Right atrium auricular region (tissue), 2 donors: ENCODE results near the gene AARSD1. TPM values are rescaled to one million over a fixed set of nuclear protein-coding genes. Genes with fewer than 3 reads are reported as not detected.

Experiments
- DNase-seq: peaks from one replicate; pipeline ENCODE4 v3.0.0-alpha.2; 2019; ENCODE audit warnings: low spot score
- H3K27ac ChIP-seq, 2 donors: fragments of 200-600 bp; sonication (generic); 1 replicate in 1 of 2; 2 replicates in 1 of 2; pipeline ENCODE4 v1.5.1; 2016 to 2019
- H3K27me3 ChIP-seq, 2 donors: fragments of 200-600 bp; sonication (generic); one replicate each; pipeline versions ENCODE4 v1.5.1 to v1.6.0; 2017 to 2019
- H3K36me3 ChIP-seq: fragments of 200-600 bp; sonication (generic); one replicate; pipeline ENCODE4 v1.5.1; 2016
- H3K4me1 ChIP-seq, 2 donors: fragments of 200-600 bp; sonication (generic); one replicate each; pipeline versions ENCODE4 v1.5.1 to v1.6.0; 2017 to 2019
- H3K4me3 ChIP-seq, 2 donors: fragments of 200-600 bp; sonication (generic); 1 replicate in 1 of 2; 2 replicates in 1 of 2; pipeline ENCODE4 v1.5.1; 2017 to 2019; ENCODE audit warnings: mild to moderate bottlenecking in 1 of 2, moderate library complexity in 1 of 2
- H3K9me3 ChIP-seq, 2 donors: fragments of 200-600 bp; sonication (generic); one replicate each; pipeline ENCODE4 v1.5.1; 2019
- CTCF ChIP-seq, 2 donors: fragments of 200-600 bp; sonication (generic); IDR thresholded peaks; one replicate each; pipeline ENCODE4 v1.5.1; 2019; ENCODE audit warnings: antibody characterized with exemption in 2 of 2
- total RNA-seq, 2 donors: library from RNA; depleted of rRNA; stranded (reverse); fragments of >200 nt; gene quantifications; one replicate each; pipeline ENCODE4 v1.1.0, GENCODE V29; 2016

Gene AARSD1
- total RNA-seq, 2 donors from 2014 or later = 17.8 to 24.6 TPM

GRCh38 chr17:42908872-42909700 lies 55.2 kb downstream of the AARSD1 start:
- no peaks in the 10 kb centered on the region for H3K36me3 ChIP-seq
- no peak for DNase-seq

GRCh38 chr17:42906772-42907446 lies 57.3 kb downstream of the AARSD1 start:
- no peak overlapping the region for H3K4me3 ChIP-seq
- no peak for DNase-seq
- no peaks in the 10 kb centered on the region for H3K27me3 ChIP-seq
- no peak overlapping the region for H3K27ac ChIP-seq
- no peaks in the 10 kb centered on the region for H3K4me1 ChIP-seq
- no peaks in the 10 kb centered on the region for H3K9me3 ChIP-seq
- TF ChIP-seq CTCF (IDR thresholded peaks at IDR 0.05) = no peak
- H3K36me3 ChIP-seq = no peaks in the 10 kb centered on the region

More at GRCh38 chr17:42908872-42909700, 55.2 kb downstream of the AARSD1 start:
- Histone ChIP-seq H3K4me1 (no peaks in the 10 kb centered on the region), H3K9me3 (no peaks in the 10 kb centered on the region), H3K27me3 (no peaks in the 10 kb centered on the region), H3K4me3 (no peak overlapping the region), H3K27ac (no peak overlapping the region)
- TF ChIP-seq CTCF (IDR thresholded peaks at IDR 0.05) = no peak

- no peaks in the 10 kb centered on the region for H3K4me1 ChIP-seq
- no peak overlapping the region for H3K4me3 ChIP-seq
- TF ChIP-seq CTCF (IDR thresholded peaks at IDR 0.05) = no peak
- H3K36me3 ChIP-seq = no peaks in the 10 kb centered on the region
- no peak overlapping the region for H3K27ac ChIP-seq
- H3K27me3 ChIP-seq = no peaks in the 10 kb centered on the region
- H3K9me3 ChIP-seq = no peaks in the 10 kb centered on the region
- no peak for DNase-seq
These were observed 60.2 kb downstream of the AARSD1 start for GRCh38 chr17:42904110-42904469.

GRCh38 chr17:42901535-42902229 lies 62.6 kb downstream of the AARSD1 start:
- Histone ChIP-seq H3K27ac (no peak overlapping the region), H3K27me3 (no peaks in the 10 kb centered on the region), H3K9me3 (no peaks in the 10 kb centered on the region), H3K4me1 (no peaks in the 10 kb centered on the region), H3K36me3 (no peaks in the 10 kb centered on the region), H3K4me3 (no peak overlapping the region)
- TF ChIP-seq CTCF (IDR thresholded peaks at IDR 0.05) = no peak
- no peak for DNase-seq

Other genes with a start within 250 kb of the AARSD1 start
- gene EZH1, start 219.4 kb downstream of the AARSD1 start, total RNA-seq = 10 to 100 TPM; 30.5 to 32.5 TPM
- gene RAMP2, start 203.2 kb downstream of the AARSD1 start, total RNA-seq = 10 to 100 TPM; 28.9 to 35.2 TPM
- 10 to 100 TPM; 37.9 to 39.8 TPM for gene VPS25, start 191.0 kb downstream of the AARSD1 start, total RNA-seq
- under 1 TPM in 1 of 2 donors, not detected in 1; 0.08 TPM for gene WNK4, start 183.8 kb downstream of the AARSD1 start, total RNA-seq
- 10 to 100 TPM; 71.6 to 77.4 TPM for gene COA3, start 165.8 kb downstream of the AARSD1 start, total RNA-seq
- gene CNTD1, start 165.6 kb downstream of the AARSD1 start, total RNA-seq = under 1 TPM in 1 of 2 donors, not detected in 1; 0.16 TPM
- gene BECN1, start 140.2 kb downstream of the AARSD1 start, total RNA-seq = 100 to 1,000 TPM in 1 of 2 donors, 10 to 100 TPM in 1; 67.9 to 105 TPM
- gene PSME3, start 131.1 kb downstream of the AARSD1 start, total RNA-seq = 10 to 100 TPM; 63.8 to 66.1 TPM
- gene AOC2, start 119.9 kb downstream of the AARSD1 start, total RNA-seq = under 1 TPM in 1 of 2 donors, not detected in 1; 0.55 TPM
- gene AOC3, start 113.3 kb downstream of the AARSD1 start, total RNA-seq = 10 to 100 TPM in 1 of 2 donors, 1 to 10 TPM in 1; 7.8 to 10.3 TPM
- not detected for gene G6PC1, start 63.7 kb downstream of the AARSD1 start, total RNA-seq
- gene PTGES3L, start 15.6 kb upstream of the AARSD1 start, total RNA-seq = 10 to 100 TPM; 29.6 to 52.3 TPM
- gene RUNDC1, start 16.1 kb upstream of the AARSD1 start, total RNA-seq = 10 to 100 TPM in 1 of 2 donors, 1 to 10 TPM in 1; 9.9 to 11.1 TPM
- gene RPL27, start 34.0 kb upstream of the AARSD1 start, total RNA-seq = 1,000 to 10,000 TPM in 1 of 2 donors, 100 to 1,000 TPM in 1; 551 to 1,071 TPM
- 10 to 100 TPM; 11.4 to 19.0 TPM for gene IFI35, start 42.3 kb upstream of the AARSD1 start, total RNA-seq
- 10 to 100 TPM; 51.4 to 99.8 TPM for gene VAT1, start 57.9 kb upstream of the AARSD1 start, total RNA-seq
- 1 to 10 TPM in 1 of 2 donors, under 1 TPM in 1; 0.63 to 3.5 TPM for gene RND2, start 60.8 kb upstream of the AARSD1 start, total RNA-seq
- gene BRCA1, start 160.9 kb upstream of the AARSD1 start, total RNA-seq = 1 to 10 TPM; 5.4 to 8.4 TPM
- gene NBR1, start 206.8 kb upstream of the AARSD1 start, total RNA-seq = 100 to 1,000 TPM in 1 of 2 donors, 10 to 100 TPM in 1; 94.0 to 101 TPM
- gene TMEM106A, start 247.4 kb upstream of the AARSD1 start, total RNA-seq = 1 to 10 TPM; 2.4 to 3.5 TPM